GM21515 (cell line): Measurements from ENCODE around the gene AUH.
"Not testable (repeated sequence)": the region's sequence is repeated elsewhere in the genome, so short reads cannot be mapped to it uniquely, and the experiment has no call there.

Experiments used
- ATAC-seq: cut with Tn5 transposase; IDR thresholded peaks from one replicate; pipeline ENCODE4 v1.9.1; 2021; ENCODE audit not compliant: unreplicated experiment

AUH gene

DNA sequence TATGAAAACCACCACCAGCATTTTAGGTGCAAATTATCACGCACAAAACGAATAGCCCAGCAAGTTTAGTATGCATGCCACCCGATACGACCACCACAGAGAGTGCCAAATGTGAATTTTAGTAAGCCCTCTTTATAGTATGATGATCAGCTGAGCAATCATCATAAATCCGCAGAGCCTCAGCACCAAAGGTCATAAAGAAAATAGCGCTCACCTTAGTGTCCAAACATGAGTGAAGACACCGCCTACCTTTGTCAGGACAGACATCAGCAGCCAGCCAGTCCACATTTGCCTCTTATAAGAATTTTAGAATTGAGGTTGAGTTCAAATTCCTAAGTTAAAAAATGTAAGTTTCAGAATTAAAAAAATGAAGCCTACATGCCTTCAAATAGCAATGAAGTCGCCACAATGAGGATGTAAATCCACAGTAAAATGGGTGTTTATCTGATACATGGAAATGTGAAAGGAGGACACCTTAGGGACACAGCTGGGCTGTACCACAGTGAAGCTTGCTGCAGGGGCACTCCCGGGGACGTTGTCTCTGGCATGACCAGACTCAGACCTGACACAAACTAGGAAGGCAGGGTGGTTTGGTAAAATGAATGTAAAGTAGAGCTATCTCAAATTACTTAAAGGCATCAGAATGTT, 149.0 kb downstream of the AUH start:
- no peak for ATAC-seq

DNA sequence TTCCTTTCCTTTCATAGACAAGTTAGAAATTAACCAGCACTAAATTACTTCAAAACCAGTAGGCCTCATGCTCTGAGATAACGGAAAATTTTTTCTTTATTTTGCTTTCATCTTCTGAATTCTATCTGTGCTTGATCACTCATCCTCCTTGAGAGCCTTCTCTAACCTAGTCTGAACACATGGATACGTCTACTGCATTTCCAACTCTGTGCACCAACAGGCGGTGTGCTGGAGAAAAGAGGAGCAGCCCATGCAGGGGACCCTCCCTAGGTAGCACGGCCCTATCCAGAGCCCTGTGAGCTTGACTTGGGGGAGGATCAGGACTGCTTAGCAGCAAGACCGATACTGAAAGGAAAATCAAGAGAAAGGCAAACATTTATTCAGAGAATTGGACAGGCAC, 149.8 kb downstream of the AUH start:
- ATAC-seq = no peak

DNA sequence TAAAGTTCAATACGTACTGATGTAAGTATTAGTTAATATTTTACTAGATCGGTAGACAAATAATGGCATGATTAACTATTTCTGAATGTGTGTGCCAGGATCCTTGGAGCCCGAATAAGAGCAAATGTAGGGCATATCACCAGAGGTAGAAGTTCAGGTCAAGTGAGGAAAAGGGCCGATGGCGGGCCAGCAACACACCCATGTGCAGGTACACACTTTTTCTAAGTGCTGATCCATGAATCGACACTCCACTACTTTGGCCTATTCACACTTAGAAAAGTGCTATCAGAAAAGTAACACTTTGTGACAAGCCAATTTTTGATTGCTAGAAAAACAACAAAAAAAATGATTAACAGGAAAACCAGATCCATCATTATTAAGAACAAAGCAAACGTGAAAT, 150.3 kb downstream of the AUH start:
- no peak for ATAC-seq

DNA sequence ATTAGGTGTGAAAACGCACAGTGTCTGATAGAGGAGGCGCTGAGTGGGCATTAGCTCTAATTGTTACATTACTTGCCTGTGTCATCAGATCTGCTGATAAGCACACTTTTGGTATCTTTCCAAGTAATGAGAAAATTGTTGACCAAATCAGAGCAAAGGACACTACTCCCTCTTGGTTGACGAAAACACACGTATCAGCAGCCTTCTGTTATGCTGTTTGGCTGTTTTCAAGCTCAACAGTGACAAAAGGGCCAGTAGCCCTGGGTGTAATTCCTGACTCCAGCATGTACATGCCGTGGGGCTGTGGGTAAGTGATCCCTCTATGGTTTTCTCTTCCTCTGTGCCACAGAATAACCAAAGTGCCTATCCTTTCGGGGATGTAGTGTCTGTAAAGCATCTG, 151.4 kb downstream of the AUH start:
- ATAC-seq = no peak

DNA sequence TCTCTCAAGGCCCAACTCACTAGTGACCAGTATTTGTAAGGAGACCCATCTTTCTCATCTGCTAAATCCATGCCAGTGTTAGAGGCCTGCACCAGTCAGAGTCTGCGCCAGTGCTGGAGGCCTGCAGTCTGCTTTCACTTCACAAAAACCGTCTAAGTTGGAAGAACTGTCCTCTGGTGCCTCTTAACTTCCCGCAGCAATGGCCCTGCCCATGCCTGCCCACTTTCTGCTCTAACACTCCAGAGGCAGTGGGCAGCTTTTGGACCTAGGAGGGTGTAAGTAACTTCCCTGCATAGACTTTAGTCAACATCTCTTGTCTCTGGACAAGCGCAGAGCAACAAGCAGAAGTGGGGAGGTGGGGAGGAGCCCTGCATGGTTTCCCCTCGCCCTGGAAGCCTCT, 152.9 kb downstream of the AUH start:
- no peak for ATAC-seq

DNA sequence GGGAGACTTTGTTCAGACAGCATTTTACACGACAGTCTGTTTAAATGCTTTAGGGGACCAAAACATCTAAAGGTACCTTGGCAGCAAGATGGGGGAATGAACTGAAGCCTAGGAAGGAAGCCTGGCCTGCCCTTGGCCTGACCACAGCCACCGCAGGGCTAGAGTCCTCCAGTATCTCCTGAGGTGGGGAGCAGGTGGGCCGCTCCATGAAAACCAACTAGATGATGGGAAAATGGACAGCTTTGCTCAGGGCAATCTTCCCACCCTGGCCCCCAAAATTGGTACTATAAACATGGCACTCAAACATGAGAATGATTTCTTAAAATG, 153.3 kb downstream of the AUH start:
- no peak for ATAC-seq

DNA sequence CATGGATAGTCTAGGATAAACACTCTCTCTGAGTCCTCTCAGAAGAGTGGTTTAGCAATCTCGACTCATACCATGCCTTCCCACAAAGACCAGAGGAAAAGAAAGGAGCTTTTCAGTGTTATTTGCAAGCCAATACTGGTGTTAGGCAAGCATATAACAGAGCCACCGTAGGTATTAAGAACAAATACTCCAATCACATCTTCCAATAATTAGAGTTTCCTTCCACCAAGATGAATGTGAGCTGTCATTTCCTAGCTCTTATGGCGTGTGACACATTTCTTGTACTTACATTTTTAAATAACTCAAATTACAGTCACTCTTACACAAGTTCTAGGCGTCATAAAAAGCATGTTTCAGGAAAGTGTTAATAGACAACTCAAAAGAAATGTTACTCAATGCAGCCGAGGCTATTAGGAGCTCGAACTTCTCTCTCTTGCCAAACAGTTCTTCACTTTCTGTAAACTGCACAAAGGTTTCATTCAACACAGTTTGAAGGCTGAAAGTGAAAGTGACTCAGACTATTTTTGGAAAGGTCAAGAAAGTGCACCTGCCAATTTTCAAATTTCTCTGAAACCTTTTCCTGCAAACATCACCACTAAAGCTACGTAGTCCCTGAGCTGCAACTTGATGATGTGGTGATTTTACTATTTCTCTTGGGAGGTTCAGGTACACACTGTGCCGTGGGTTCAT, 153.8 kb downstream of the AUH start:
- peak; percentile 71 for ATAC-seq

DNA sequence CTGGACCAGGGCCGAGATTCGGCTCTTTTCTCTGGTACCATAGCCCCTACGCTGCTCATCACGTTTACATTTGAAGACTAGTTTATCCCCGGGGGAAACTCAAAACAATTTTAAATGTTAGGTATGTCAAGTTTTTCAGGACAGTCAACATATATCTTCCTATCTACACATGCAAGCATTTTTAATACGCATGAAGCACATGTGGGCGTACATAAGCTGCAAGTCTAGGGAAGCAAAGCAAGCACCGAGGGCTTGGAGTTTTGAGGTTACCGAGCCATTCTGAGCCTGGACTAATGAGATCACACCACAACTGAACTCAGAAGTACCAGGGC, 154.4 kb downstream of the AUH start:
- ATAC-seq = no peak

DNA sequence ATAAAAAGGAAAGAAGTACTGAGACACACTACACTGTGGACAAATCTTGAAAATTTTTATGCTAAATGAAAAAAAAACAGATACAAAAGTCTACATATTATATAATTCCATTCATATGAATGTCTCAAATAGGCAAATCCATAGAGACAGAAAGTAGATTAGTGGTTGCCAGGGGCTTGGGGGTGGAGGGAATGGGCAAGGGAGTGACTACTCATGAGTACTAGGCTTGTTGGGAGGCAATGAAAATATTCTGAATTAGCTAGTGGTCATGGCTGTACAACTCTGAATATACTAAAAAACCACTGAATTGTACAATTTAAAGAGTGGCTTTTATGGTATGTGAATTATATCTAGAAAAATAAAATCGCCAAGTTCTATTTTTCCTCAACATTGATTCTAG, 154.9 kb downstream of the AUH start:
- no peak for ATAC-seq

DNA sequence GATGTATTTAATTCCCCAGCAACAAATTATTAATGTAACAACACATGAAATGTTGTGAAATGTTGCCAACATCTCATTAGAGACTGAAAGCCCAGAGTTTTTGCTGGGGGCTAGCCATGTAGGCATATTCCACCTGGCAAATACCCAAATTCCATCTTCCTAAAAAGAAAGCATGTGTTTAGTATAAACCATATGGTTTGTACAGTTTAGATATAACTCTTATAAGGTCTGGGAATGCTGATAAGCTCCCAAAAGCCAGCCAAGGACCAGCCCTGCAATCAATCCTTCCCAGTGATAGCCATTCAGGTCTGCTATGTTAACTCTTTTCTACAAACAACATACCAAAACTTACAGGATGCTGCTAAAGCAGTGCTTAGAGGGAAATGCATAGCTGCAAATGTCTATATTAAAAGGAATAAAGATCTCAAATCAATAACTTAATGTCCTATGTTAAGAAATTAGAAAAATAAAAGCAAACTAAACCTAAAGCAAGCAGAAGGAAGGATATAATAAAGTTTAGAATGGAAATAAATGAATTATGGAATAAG, 158.9 kb downstream of the AUH start:
- ATAC-seq = no peak

DNA sequence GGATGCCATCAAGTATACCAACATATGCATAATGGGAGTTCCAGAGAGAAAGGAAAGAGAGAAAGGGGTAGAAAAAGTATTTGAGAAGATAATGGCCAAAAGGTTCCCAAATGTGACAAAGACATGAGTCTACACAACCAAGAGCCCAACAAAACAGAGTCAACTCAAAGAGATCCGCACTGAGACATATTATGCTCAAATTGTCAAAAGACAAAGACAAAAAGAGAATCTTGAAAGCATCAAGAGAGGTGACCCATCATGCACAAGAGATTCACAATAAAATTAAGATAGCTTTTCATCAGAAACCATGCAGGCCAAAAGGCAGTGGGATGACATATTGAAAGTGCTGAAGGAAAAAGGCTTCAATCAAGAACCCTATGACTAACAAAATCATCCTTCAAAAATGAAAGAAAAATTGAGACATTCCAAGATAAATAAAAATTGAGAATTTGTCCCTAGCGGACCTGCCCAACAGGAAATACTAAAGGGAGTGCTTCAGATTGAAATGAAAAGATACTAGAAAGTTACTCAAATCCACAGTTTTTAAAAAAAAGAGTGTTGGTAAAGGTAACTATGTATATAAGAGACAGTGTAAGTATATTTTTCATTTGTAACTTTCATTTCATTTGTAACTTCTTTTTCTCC, 160.9 kb downstream of the AUH start:
- ATAC-seq = no peak

DNA sequence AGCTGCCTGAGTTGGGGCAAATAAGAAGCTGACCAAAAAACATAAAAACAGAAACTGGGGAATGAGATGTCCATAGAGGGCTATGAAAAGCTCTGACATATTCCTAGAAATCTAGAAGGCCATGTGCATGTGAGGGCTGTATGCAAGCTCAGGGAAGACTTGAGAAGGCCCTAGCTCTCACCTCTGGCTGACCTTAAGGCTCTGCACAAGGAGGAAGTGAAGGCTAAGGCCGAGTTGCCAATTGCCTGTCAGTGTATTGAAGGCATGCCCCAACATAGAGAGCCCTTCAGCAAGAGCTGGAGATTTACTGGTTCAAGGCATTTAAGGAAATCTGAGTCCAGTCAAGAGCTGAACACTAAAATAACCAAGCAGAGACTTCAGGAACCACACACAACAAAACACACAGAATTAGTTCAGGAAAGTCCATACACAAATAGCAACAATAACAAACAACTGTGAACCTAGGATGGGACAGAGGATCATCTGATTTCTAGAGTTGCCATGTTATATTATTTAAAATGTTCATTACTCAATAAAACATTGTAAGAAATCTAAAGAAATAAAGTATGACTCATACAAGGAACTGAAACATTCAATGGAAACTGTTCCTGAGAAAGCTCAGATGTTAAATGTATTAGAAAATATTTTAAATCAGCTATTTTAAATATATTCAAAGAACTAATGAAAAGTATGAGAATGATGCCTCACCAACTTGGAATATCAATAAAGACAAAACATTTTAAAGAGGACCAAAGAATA, 161.8 kb downstream of the AUH start:
- ATAC-seq = no peak

DNA sequence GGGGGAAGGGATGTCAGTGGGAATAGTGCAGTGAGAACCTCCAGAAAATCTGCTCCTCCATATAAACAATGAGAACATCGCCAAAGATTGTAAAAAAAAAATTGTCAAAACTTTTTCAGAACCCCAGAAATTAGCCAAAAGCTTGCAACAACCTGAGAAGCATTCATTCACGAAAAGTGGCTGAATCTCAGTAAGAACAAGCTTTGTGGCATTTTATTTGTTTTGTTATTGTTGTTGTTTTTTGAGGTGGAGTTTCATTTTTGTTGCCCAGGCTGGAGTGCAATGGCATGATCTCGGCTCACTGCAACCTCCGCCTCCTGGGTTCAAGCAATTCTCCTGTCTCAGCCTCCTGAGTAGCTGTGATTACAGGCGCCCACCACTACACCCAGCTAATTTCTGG, 162.8 kb downstream of the AUH start:
- not testable (repeated sequence) for ATAC-seq

DNA sequence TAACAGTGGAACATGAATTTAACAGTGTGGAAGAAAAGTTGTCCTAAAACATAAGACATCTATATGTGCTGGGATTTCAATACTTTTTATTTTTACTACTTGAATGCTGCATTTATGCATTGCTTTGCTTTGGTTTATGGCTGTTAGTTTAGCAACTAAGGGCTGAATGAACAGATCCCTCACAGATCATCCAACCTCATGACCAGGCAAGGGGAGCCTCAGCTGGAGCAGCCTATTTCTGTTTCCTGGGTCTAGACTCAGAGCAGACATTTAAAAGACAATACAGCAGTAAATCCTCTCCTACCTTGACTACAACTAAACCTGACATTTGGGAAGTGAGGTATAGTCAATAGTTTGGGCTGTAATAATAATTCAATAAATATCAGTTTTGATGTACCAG, 163.3 kb downstream of the AUH start:
- no peak for ATAC-seq

DNA sequence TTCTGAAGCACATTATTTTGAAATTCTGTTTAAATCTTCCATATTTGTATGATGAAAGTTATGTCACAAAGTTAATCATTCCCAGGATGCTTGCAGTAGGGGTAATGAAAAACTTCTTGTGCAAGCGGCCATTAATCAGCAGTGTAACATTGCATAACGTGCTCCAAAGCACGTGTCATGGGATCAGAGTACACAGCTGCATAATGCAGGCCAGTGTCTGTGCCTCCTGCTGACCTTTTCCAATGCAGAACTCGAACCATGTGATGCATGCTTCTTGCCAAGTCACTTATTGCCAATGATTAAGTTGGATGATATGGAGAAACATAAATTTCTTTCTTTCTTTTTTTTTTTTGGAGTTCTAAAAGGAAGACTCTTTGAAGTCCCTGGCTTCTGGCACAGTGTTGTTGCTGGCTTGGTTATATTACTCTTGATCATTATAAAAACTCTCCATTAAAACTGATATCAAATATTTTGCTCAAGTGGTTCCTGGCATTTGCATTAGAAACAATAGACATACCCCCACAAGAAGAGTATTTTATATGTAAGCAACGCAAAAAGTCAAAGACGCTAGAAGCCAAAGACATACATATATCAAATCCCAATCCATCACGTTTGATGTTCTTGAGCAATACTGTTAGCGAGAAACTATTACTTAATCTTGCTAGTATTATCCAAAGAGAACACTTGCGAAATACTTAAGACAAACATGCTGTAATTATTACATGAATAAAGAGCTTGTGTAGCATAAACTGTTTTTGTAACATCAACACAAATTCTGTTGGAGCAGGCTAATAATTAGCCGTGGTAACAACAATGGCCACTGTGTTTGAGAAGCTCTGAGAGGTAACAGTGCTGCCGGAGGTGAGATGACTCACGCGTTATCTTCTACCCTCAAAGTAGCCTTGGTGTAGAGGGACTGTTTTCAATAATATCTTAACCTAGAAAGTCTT, 164.2 kb downstream of the AUH start:
- ATAC-seq = no peak

DNA sequence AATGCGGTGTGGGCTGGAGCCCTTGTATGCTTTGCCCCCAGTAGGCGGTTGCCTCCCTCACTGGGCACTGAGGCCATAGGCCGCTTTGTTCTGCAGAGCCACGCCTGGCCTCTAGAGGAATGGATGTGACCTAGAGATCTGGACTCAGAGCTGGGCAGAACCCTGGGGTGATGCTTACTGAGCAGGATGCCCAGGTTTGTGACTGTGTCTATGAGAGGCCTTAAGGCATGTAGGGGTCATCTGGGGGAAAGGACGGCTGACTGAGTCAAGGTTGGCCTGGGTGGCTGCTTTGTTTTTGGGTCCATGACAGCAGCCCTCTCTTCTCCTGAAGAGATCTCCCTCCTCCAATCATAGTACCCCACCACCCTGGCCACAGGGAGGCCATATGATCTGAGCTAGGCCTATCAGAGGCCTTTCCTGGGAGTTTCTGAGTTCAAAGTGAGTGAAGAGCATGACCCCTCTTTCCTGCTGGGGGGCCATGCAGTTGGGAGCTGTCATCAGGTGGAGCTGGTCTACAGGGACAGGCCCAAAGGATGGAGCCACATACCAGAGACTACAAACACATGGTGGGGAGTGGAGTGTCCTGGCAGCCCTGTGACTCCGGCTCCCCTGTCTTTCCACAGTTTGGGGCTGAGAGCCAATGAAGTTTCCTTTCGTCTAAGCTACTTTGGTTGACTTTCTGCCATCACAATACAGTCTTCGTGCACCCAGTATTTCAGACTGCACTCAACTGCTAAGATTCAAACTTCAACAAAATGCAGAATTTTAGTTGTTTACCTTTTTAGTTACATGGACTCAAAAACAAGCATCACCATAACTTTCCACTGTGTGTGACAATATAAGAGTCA, 165.4 kb downstream of the AUH start:
- no peak for ATAC-seq

DNA sequence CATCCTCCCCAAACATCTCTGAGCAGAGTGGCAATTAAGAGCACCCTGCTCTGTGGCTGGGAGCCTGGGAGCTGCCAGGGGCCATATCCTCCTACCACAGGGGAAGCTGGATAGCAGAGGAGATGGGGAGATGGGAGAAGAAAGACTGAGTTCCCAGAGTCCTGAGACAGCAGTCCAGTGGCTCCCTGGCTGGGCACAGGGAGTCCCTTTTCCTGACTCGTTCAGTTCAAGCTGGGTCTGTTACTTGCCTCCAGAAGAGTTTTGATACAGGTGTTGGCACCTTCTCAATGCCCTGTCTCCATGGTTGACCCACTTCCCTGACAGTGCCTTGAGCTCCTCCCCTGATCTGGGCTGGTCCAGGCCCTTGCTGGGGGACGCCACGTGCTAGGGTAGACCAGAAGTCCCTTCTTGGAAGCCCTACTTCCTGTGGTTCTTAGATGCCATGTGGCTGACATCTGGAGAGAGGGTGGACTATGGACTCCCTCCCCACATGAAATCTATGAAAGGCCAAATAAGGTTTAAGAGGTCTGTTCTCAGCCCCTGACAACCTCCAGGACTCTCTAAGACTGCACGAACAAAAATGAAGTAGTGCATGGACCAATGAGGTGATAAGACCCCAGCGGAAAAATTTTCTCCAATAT, 166.2 kb downstream of the AUH start:
- no peak for ATAC-seq

DNA sequence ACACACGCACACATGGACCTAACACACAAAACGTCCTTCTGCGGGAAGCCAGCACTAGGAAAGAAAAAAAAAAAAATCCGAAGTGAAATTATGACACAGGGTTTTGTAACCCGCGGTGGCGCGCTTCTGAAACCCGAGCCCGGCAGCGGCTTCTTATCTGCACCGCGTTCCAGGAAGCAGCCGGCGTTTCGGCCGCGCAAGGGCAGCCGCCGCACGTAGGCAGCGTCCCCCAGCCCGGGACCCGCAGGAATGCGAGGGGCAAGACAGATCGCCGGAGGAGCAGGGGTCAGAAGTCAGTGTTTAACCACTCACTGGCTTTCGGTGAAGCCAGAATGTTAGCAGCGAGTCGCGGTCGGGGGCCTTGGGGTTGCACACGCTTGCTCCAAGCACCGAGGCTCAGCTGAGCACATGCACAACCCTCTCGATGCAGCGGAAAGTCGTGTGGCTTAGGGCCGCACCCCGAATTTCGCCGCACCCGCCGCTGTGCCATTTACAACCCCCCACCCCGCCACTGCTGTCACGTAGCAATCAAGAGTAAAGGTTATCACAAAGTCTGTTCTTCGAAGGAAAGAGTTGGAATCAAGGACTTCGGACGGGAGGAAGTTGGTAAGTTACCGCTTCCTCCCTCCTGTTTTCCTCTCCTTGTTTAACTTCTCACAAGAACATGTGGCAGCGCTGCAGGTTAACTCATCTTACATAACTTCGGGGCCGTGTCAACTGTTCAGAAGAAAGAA, 167.9 kb downstream of the AUH start:
- ATAC-seq = peak; percentile 61
